SIG-M5 treated with dmso at 0.1 percent for 504 hours (cell line): ENCODE results near the gene KISS1R.
A peak's percentile ranks its signal among the peaks of the same experiment; 100 is the strongest.
"Not testable (repeated sequence)": the region's sequence is repeated elsewhere in the genome, so short reads cannot be mapped to it uniquely, and the experiment has no call there.

Experiments used
- DNase-seq: peaks from one replicate; lab custom pipeline; 2025; ENCODE audit not compliant: unreplicated experiment; lab: John Stamatoyannopoulos, UW

The KISS1R gene

GRCh38 chr19:881385-882071 lies 35.6 kb upstream of the KISS1R start:
- no peak for DNase-seq

- DNase-seq = no peak
Measured at GRCh38 chr19:882871-883497, 34.1 kb upstream of the KISS1R start.

GRCh38 chr19:883661-884211 lies 33.4 kb upstream of the KISS1R start:
- no peak for DNase-seq

GRCh38 chr19:884420-885211 lies 32.5 kb upstream of the KISS1R start:
- DNase-seq = no peak

GRCh38 chr19:885536-886224 lies 31.5 kb upstream of the KISS1R start:
- DNase-seq = no peak

- no peak for DNase-seq
Measured at GRCh38 chr19:887072-887471, 30.1 kb upstream of the KISS1R start.

- no peak for DNase-seq
Measured at GRCh38 chr19:887599-887998, 29.5 kb upstream of the KISS1R start.

GRCh38 chr19:888581-889385 lies 28.4 kb upstream of the KISS1R start:
- DNase-seq = no peak

- DNase-seq = no peak
Measured at GRCh38 chr19:889662-890295, 27.4 kb upstream of the KISS1R start.

GRCh38 chr19:890831-891230 lies 26.3 kb upstream of the KISS1R start:
- DNase-seq = no peak

GRCh38 chr19:891421-892200 lies 25.5 kb upstream of the KISS1R start:
- DNase-seq = not testable (repeated sequence)

- no peak for DNase-seq
Measured at GRCh38 chr19:892243-892893, 24.8 kb upstream of the KISS1R start.

GRCh38 chr19:892894-893689 lies 24.0 kb upstream of the KISS1R start, which contains the start of the genes MED16 and RNU6-9:
MED16 (minus strand) TSS chr19:893187; CDS start chr19:891131, 2,056 bp downstream.
RNU6-9 (plus strand) TSS chr19:893484.
- peak; percentile 90 for DNase-seq

GRCh38 chr19:896434-896833 lies 20.7 kb upstream of the KISS1R start:
- DNase-seq = no peak

GRCh38 chr19:896999-897398 lies 20.1 kb upstream of the KISS1R start:
- DNase-seq = no peak

- DNase-seq = no peak
Measured at GRCh38 chr19:897442-898039, 19.6 kb upstream of the KISS1R start.

GRCh38 chr19:898663-899062 lies 18.5 kb upstream of the KISS1R start:
- no peak for DNase-seq
